ENCODE results near the gene TIMM17A. TPM values are rescaled to one million over a fixed set of nuclear protein-coding genes. Genes with fewer than 3 reads are reported as not detected.
A peak's percentile ranks its signal among the peaks of the same experiment; 100 is the strongest.

The TIMM17A gene
- total RNA-seq, 3 donors from 2014 or later = 24.5 to 30.1 (median 26.2) TPM

DNA sequence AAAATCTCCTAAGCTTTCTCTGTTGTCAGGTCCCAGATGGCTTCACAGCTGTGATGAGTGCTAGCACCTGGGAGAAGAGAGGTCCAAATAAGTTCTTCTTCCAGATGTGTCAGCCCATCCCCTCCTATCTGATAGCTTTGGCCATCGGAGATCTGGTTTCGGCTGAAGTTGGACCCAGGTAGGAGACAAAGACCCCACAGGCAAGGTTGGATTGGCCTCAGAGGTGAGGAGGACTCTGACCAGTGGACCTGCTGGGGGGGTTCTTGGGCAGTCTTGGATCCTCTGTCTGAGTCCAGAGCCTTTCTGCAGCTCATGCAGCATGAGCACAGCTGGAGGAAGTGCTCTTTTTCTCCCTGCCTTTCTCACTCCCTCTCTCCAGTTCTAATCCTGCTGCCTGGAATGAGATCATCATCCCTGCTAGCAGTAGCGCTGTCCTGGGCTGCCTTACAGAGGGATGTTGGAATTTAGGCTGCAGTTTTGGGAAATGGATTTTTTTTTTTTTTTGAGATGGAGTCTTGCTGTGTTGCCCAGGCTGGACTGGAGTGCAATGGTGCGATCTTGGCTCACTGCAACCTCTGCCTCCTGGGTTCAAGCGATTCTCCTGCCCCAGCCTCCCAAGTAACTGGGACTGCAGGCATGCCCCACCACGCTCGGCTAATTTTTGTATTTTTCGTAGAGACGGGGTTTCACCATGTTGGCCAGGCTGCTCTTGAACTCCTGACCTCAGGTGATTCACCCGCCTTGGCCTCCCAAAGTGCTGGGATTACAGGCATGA, 34.2 kb downstream of the TIMM17A start:
- intact Hi-C loops (cut with DNase I; ENCODE audit: low total_unique reads) = no loop called here
- no peak for DNase-seq (ENCODE audit: low spot score in 2 of 2)
- Histone ChIP-seq H3K4me1 (no peaks in the 10 kb centered on the region), H3K36me3 (peaks cover 7% of the 10 kb centered on the region), H3K9me3 (no peaks in the 10 kb centered on the region), H3K27me3 (no peaks in the 10 kb centered on the region), H3K4me3 (no peak overlapping the region), H3K27ac (peak overlapping the region; percentile 25 to 52)
- TF ChIP-seq, protein P1, sequence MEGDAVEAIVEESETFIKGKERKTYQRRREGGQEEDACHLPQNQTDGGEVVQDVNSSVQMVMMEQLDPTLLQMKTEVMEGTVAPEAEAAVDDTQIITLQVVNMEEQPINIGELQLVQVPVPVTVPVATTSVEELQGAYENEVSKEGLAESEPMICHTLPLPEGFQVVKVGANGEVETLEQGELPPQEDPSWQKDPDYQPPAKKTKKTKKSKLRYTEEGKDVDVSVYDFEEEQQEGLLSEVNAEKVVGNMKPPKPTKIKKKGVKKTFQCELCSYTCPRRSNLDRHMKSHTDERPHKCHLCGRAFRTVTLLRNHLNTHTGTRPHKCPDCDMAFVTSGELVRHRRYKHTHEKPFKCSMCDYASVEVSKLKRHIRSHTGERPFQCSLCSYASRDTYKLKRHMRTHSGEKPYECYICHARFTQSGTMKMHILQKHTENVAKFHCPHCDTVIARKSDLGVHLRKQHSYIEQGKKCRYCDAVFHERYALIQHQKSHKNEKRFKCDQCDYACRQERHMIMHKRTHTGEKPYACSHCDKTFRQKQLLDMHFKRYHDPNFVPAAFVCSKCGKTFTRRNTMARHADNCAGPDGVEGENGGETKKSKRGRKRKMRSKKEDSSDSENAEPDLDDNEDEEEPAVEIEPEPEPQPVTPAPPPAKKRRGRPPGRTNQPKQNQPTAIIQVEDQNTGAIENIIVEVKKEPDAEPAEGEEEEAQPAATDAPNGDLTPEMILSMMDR (IDR thresholded peaks at IDR 0.05) = no peak
- TF ChIP-seq POLR2A (IDR thresholded peaks at IDR 0.05) (no peak), POLR2AphosphoS5 (IDR thresholded peaks at IDR 0.05) (no peak)

DNA sequence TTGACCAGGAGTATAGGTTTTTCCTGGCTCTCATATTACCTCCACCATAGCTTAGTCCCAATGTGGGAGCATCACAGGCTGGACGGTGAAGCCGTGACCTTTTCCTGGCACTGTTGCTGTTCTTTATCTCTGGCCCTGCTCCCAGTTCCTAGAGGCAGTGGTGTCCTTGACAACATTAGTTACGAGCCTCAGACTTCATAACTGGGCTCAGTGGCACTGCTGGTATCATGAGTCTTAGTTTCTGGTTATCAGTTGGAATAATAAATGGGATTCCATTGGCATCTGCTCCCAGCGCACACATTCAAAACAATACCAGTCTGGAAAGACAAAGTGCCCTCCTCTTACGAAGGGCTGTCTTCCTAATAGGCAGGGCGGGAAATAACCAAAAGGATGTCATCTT, 35.1 kb downstream of the TIMM17A start:
- no peaks in the 10 kb centered on the region for H3K4me1 ChIP-seq
- intact Hi-C loops (cut with DNase I; ENCODE audit: low total_unique reads) = no loop called here
- no peak overlapping the region for H3K27ac ChIP-seq
- H3K4me3 ChIP-seq = no peak overlapping the region
- H3K9me3 ChIP-seq = no peaks in the 10 kb centered on the region
- TF ChIP-seq, protein P1 (IDR thresholded peaks at IDR 0.05) = no peak
- TF ChIP-seq POLR2AphosphoS5 (IDR thresholded peaks at IDR 0.05) (no peak), POLR2A (IDR thresholded peaks at IDR 0.05) (no peak)
- DNase-seq (ENCODE audit: low spot score in 2 of 2) = no peak
- peaks cover 7% of the 10 kb centered on the region for H3K36me3 ChIP-seq
- no peaks in the 10 kb centered on the region for H3K27me3 ChIP-seq

DNA sequence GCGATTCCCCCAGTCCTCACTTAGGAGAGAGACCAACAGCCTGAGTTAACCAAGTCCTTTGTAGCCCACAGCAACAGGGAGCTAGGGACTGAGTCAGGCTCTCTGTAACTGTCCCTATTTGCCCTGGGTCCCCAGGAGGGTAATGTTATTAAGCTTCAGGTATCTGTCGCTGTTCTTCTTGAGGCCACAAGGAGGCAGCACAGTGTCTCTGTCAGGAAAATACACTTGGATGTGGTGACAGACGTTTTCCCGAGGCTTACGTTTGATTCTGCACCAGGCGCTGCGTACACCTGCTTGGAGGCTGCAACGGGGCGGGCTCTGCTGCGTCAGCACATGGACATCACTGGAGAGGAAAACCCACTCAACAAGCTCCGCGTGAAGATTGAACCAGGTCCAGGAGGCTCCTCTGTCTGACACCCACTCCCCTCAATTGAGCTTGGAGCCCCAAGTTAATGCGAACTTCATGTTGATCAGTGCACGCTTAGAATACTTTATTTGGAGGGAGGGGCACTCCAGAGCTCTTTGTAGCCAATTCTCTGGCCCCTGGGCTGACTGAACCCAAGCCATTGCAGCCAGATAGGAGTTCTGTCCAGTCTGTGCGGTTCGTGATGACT, 44.4 kb downstream of the TIMM17A start:
- no peaks in the 10 kb centered on the region for H3K27me3 ChIP-seq
- no peak overlapping the region for H3K27ac ChIP-seq
- no peaks in the 10 kb centered on the region for H3K9me3 ChIP-seq
- TF ChIP-seq POLR2AphosphoS5 (IDR thresholded peaks at IDR 0.05) (no peak), POLR2A (IDR thresholded peaks at IDR 0.05) (no peak)
- TF ChIP-seq, protein P1 (IDR thresholded peaks at IDR 0.05) = peak; percentile 57 to 71 (median 62)
- H3K36me3 ChIP-seq = no peaks in the 10 kb centered on the region
- H3K4me3 ChIP-seq = no peak overlapping the region
- intact Hi-C loops (cut with DNase I; ENCODE audit: low total_unique reads) = no loop called here
- DNase-seq (ENCODE audit: low spot score in 2 of 2) = no peak
- no peaks in the 10 kb centered on the region for H3K4me1 ChIP-seq

- no peak overlapping the region for H3K27ac ChIP-seq
- H3K9me3 ChIP-seq = no peaks in the 10 kb centered on the region
- H3K36me3 ChIP-seq = no peaks in the 10 kb centered on the region
- no peak overlapping the region for H3K4me3 ChIP-seq
- TF ChIP-seq POLR2AphosphoS5 (IDR thresholded peaks at IDR 0.05) = no peak
- TF ChIP-seq POLR2A (IDR thresholded peaks at IDR 0.05) = no peak
- TF ChIP-seq, protein P1 (IDR thresholded peaks at IDR 0.05) = no peak
- intact Hi-C loops (cut with DNase I; ENCODE audit: low total_unique reads) = no loop called here
- peaks cover 0 to 8% of the 10 kb centered on the region in 2 donors for H3K4me1 ChIP-seq
- DNase-seq (ENCODE audit: low spot score in 2 of 2) = no peak
- no peaks in the 10 kb centered on the region for H3K27me3 ChIP-seq
These were observed 47.2 kb downstream of the TIMM17A start for GRCh38 chr1:202002507-202002906.

DNA sequence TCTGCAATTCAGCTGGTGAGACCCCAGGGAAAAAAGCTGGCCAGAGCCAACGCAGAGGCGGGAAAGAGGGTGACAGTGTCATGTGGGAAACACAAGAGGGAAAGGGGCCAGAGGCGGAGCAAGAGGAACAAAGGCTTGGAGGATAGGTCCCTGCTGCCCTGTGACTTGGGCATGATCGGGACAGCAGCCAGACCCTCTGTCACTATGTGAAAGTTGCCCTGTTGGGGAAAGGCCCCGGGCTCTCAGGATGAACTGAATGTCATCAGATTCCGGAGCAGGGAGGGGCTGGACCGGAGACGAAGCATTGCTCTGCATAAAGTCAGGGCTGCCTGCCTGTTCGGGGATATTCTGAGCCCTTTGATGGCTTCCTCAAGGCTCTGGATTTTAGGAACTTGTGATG, 49.4 kb downstream of the TIMM17A start:
- intact Hi-C loops (cut with DNase I; ENCODE audit: low total_unique reads) = loop anchor here (5.0 kb wide), 1 partner anchor 113 kb away; no protein-coding TSS in a partner anchor
- Histone ChIP-seq H3K36me3 (no peaks in the 10 kb centered on the region), H3K4me1 (peaks cover 0 to 12% of the 10 kb centered on the region in 2 donors), H3K9me3 (no peaks in the 10 kb centered on the region), H3K4me3 (no peak overlapping the region), H3K27ac (peak overlapping the region in 1 of 2 donors; percentile 50), H3K27me3 (no peaks in the 10 kb centered on the region)
- DNase-seq (ENCODE audit: low spot score in 2 of 2) = no peak
- TF ChIP-seq, protein P1 (IDR thresholded peaks at IDR 0.05) = no peak
- TF ChIP-seq POLR2A (IDR thresholded peaks at IDR 0.05) (no peak), POLR2AphosphoS5 (IDR thresholded peaks at IDR 0.05) (no peak)

Measured in breast epithelium (tissue), 4 donors.